SU-DHL-6 (cell line): Measurements from ENCODE around the gene JPH4.

Experiments
- H2AFZ ChIP-seq: fragments of 200-600 bp; sonication (generic); 2 replicates; pipeline ENCODE4 v1.6.1; 2014; ENCODE audit warnings: low read depth, mild to moderate bottlenecking, moderate library complexity, mixed read lengths, antibody characterized with exemption, low read length; ENCODE audit not compliant: severe bottlenecking
- H3F3A ChIP-seq: fragments of 200-600 bp; shearing (Covaris generic); 2 replicates; pipeline ENCODE4 v1.6.0; 2016; ENCODE audit warnings: antibody characterized with exemption, mild to moderate bottlenecking; ENCODE audit not compliant: insufficient read depth
- H3K27ac ChIP-seq: fragments of 200-600 bp; sonication (generic); 2 replicates; pipeline ENCODE4 v1.5.1; 2016; ENCODE audit warnings: low read depth, mild to moderate bottlenecking, low read length, moderate library complexity, mixed read lengths
- H3K27me3 ChIP-seq: fragments of 200-600 bp; sonication (generic), shearing (Covaris generic); 2 replicates; pipeline ENCODE4 v1.6.0; 2014; ENCODE audit warnings: mild to moderate bottlenecking, low read length
- H3K36me3 ChIP-seq: fragments of 200-600 bp; sonication (generic); 2 replicates; pipeline ENCODE4 v1.6.1; 2014; ENCODE audit warnings: mild to moderate bottlenecking, low read length, mixed read lengths
- H3K4me2 ChIP-seq: fragments of 300-600, 200-600 bp; shearing (Covaris generic), sonication (generic); 2 replicates; pipeline ENCODE4 v1.6.0; 2014; ENCODE audit warnings: low read length, low read depth, mild to moderate bottlenecking; ENCODE audit not compliant: poor library complexity, severe bottlenecking
- H3K4me3 ChIP-seq: fragments of 200-600 bp; sonication (generic); 2 replicates; pipeline ENCODE4 v1.5.1; 2014; ENCODE audit warnings: antibody characterized with exemption, low read length, mild to moderate bottlenecking, mixed read lengths; ENCODE audit not compliant: insufficient read depth, poor library complexity, severe bottlenecking
- H3K79me2 ChIP-seq: fragments of 200-600 bp; sonication (generic); 2 replicates; pipeline ENCODE4 v1.6.1; 2014; ENCODE audit warnings: mild to moderate bottlenecking, low read length, moderate library complexity; ENCODE audit not compliant: insufficient read depth
- H3K9ac ChIP-seq: fragments of 200-600 bp; sonication (generic); 2 replicates; pipeline ENCODE4 v1.7.0; 2014; ENCODE audit warnings: mild to moderate bottlenecking, low read length
- H3K9me2 ChIP-seq: fragments of 200-600 bp; sonication (generic); replicated peaks from 2 replicates; pipeline ENCODE4 v1.6.1; 2014; ENCODE audit warnings: low read length; ENCODE audit not compliant: insufficient read depth
- H3K9me3 ChIP-seq: fragments of 200-600 bp; sonication (generic); 2 replicates; pipeline ENCODE4 v1.6.1; 2014; ENCODE audit warnings: low read length, mixed read lengths; ENCODE audit not compliant: insufficient read depth
- H4K20me1 ChIP-seq: fragments of 200-600 bp; sonication (generic); 2 replicates; pipeline ENCODE4 v1.6.1; 2014; ENCODE audit warnings: low read depth, mild to moderate bottlenecking, antibody characterized with exemption, low read length, moderate library complexity, mixed read lengths
- CTCF ChIP-seq: fragments of 200-600 bp; sonication (generic); IDR thresholded peaks from one replicate; pipeline ENCODE4 v1.5.1; 2017; ENCODE audit warnings: antibody characterized with exemption, mild to moderate bottlenecking, low read length, moderate library complexity; ENCODE audit not compliant: insufficient read depth, poor library complexity, severe bottlenecking
- EZH2phosphoT487 ChIP-seq: fragments of 200-600 bp; sonication (generic), shearing (Covaris generic); conservative IDR thresholded peaks from 2 replicates; pipeline ENCODE4 v1.6.1; 2018; ENCODE audit warnings: mild to moderate bottlenecking, antibody characterized with exemption, low read length, moderate library complexity, mixed read lengths

The JPH4 gene

GRCh38 chr14:23602181-23603095 is 23.8 kb upstream of the JPH4 start:
- no peak overlapping the region for H3K4me3 ChIP-seq
- no peak overlapping the region for H3K9ac ChIP-seq
- H3K27ac ChIP-seq, result no peak overlapping the region
- no peak overlapping the region for H3K4me2 ChIP-seq
- TF ChIP-seq EZH2phosphoT487 (no peak), CTCF (no peak)
- no peaks in the 10 kb centered on the region for H3K9me3 ChIP-seq
- no peaks in the 10 kb centered on the region for H4K20me1 ChIP-seq
- no peak overlapping the region for H2AFZ ChIP-seq
- H3K27me3 ChIP-seq, result no peaks in the 10 kb centered on the region
- H3K79me2 ChIP-seq, result no peaks in the 10 kb centered on the region
- H3K36me3 ChIP-seq, result no peaks in the 10 kb centered on the region
- no peaks in the 10 kb centered on the region for H3F3A ChIP-seq
- no peaks in the 10 kb centered on the region for H3K9me2 ChIP-seq

- H3F3A ChIP-seq, result no peaks in the 10 kb centered on the region
- no peak overlapping the region for H3K9ac ChIP-seq
- H3K79me2 ChIP-seq, result no peaks in the 10 kb centered on the region
- no peaks in the 10 kb centered on the region for H4K20me1 ChIP-seq
- no peaks in the 10 kb centered on the region for H3K36me3 ChIP-seq
- no peak overlapping the region for H3K4me3 ChIP-seq
- TF ChIP-seq CTCF, result no peak
- TF ChIP-seq EZH2phosphoT487, result no peak
- H3K27me3 ChIP-seq, result no peaks in the 10 kb centered on the region
- no peak overlapping the region for H2AFZ ChIP-seq
- no peak overlapping the region for H3K4me2 ChIP-seq
- H3K9me3 ChIP-seq, result no peaks in the 10 kb centered on the region
- no peak overlapping the region for H3K27ac ChIP-seq
- no peaks in the 10 kb centered on the region for H3K9me2 ChIP-seq
Measured at GRCh38 chr14:23601845-23602180, 23.2 kb upstream of the JPH4 start.

- no peak overlapping the region for H2AFZ ChIP-seq
- no peaks in the 10 kb centered on the region for H3F3A ChIP-seq
- TF ChIP-seq EZH2phosphoT487 (no peak), CTCF (no peak)
- no peaks in the 10 kb centered on the region for H3K36me3 ChIP-seq
- H4K20me1 ChIP-seq, result no peaks in the 10 kb centered on the region
- H3K27me3 ChIP-seq, result no peaks in the 10 kb centered on the region
- no peaks in the 10 kb centered on the region for H3K9me2 ChIP-seq
- H3K9me3 ChIP-seq, result no peaks in the 10 kb centered on the region
- H3K27ac ChIP-seq, result no peak overlapping the region
- H3K9ac ChIP-seq, result no peak overlapping the region
- no peaks in the 10 kb centered on the region for H3K79me2 ChIP-seq
- no peak overlapping the region for H3K4me2 ChIP-seq
- no peak overlapping the region for H3K4me3 ChIP-seq
Measured at GRCh38 chr14:23601424-23601823, 22.8 kb upstream of the JPH4 start.
